Measurements from ENCODE around the gene ANTXR1. TPM values are rescaled to one million over a fixed set of nuclear protein-coding genes. Genes with fewer than 3 reads are reported as not detected.

Gene ANTXR1
- total and polyA plus RNA-seq, 2 of the 8 experiments (the other 6 are each of a cell fraction or from before 2014, with no cell fraction given) = 15.8 to 44.3 TPM

GRCh38 chr2:69202327-69202726 lies 189.3 kb downstream of the ANTXR1 start (continued):
- TF ChIP-seq POU5F1 (IDR thresholded peaks at IDR 0.05; ENCODE audit: low read depth, low read length) = no peak
- TF ChIP-seq TBP (IDR thresholded peaks at IDR 0.05; ENCODE audit: low read depth, low read length) = no peak
- TF ChIP-seq SAP30 (IDR thresholded peaks at IDR 0.05; ENCODE audit: insufficient read depth, insufficient replicate concordance, low read length) = no peak
- TF ChIP-seq FOSL1 (IDR thresholded peaks at IDR 0.05; ENCODE audit: insufficient read depth, low read depth, low read length) = no peak

Measured in H1 (cell line).